GM12801 (cell line): ENCODE data around the gene GJA3.

Source experiments
- CTCF ChIP-seq: IDR thresholded peaks from one replicate; pipeline ENCODE4 v1.5.1; 2011; ENCODE audit warnings: control low read depth; ENCODE audit not compliant: insufficient read length; ENCODE audit errors: extremely low read depth

The GJA3 gene

GRCh38 chr13:20144141-20144850 lies 16.6 kb downstream of the GJA3 start:
- no peak for TF ChIP-seq CTCF

- no peak for TF ChIP-seq CTCF
Observed at GRCh38 chr13:20142927-20143480, 17.8 kb downstream of the GJA3 start.

DNA sequence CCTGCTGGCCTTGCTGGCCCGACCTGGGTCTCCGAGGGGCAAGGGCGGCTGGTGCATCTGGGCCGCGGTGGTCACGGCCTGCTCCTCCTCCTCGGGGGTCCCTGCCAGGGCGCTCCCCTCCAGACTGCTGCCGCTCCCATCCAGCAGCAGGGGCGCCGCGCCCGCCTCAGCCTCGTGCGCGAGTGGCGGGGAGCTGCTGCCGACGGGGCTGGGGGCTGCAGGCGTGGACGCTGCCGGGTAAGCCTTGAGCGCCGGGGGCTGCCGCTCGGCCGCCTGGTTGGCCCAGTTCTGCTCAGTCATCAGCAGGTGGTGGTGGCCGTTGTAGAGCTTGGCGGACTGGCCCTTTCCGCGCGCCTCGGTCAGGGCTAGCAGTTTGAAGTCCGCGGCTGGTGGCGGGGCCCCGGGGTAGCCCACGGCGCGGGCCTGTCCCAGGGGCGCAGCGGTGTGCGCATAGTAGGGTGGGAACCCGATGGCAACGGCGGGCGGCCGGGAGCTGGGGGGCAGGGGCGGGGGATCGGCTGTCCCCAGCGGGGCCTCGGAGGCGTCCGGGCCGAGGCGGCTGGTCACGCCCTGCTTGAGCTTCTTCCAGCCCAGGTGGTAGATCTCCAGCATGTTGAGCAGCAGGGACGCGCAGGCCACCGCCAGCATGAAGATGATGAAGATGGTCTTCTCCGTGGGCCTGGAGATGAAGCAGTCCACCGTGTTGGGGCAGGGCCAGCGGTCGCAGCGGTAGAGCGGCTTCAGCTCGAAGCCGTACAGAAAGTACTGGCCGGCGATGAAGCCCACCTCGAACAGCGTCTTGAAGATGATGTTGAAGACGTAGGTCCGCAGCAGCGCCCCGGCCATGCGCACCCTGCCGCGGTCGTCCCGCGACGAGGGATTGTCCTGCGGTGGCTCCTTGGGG lies 18.6 kb downstream of the GJA3 start:
- no peak for TF ChIP-seq CTCF

GRCh38 chr13:20141238-20142022 lies 19.4 kb downstream of the GJA3 start:
- TF ChIP-seq CTCF: no peak

- no peak for TF ChIP-seq CTCF
Observed at GRCh38 chr13:20140487-20140886, 20.4 kb downstream of the GJA3 start.

GRCh38 chr13:20137875-20138274 lies 23.0 kb downstream of the GJA3 start:
- TF ChIP-seq CTCF: no peak
